ENCODE measurements around the gene LARGE2. TPM values are rescaled to one million over a fixed set of nuclear protein-coding genes. Genes with fewer than 3 reads are reported as not detected.

Gene LARGE2
- total RNA-seq, 2 experiments from 2014 or later, result 0.60 to 1.3 TPM

DNA sequence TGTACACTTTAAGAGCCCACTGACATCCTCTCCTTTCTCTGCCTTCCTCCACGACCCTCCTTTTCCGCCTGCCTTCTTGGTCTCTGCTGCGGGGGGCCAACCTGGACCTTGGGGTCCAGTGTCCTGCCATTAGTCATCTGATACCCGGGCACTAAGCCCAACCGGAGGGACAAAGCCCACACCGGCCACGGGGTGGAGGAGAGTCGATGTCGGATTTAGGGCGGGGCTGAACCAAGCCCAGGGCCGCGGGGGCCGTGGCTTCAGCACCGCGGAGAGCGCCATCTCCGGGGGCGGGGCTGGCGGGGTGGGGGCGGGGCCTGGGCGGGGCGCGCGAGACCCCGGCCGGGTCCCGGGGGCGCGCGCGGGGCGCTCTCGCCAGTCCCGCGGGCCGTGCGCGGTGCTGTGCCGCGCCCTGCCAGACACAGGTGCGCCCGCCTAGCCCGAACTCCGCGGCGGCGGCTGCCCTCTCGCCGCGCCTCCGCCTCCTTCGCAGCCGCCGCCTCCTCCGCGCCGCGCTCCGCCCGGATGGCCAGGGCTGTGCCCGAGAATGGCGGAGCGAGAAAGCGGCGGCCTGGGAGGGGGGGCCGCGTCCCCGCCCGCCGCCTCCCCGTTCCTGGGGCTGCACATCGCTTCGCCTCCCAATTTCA, 37.1 kb upstream of the LARGE2 start, which contains the start of gene MAPK8IP1:
Gene MAPK8IP1, plus strand, starts transcription at position 378 of the 647 bp plus-strand sequence. Its CDS starts 170 bp downstream, at position 548.
- H2AFZ ChIP-seq (ENCODE audit: low read length), result no peak within 1 kb of the TSS
- no peaks in the 10 kb centered on the region for H3K4me1 ChIP-seq (ENCODE audit: insufficient read depth, low read length, poor library complexity, severe bottlenecking)
- no peaks in the 10 kb centered on the region for H3K9me2 ChIP-seq (ENCODE audit: insufficient read depth, low read length)
- H3K4me3 ChIP-seq (ENCODE audit: low read depth, low read length, poor library complexity, severe bottlenecking), result peak within 1 kb of the TSS; percentile 57
- H3K27ac ChIP-seq (ENCODE audit: low read depth, low read length, poor library complexity, severe bottlenecking), result no peak within 1 kb of the TSS
- DNase-seq (ENCODE audit: low spot score), result peak; percentile 59
- no peaks in the 10 kb centered on the region for H4K20me1 ChIP-seq (ENCODE audit: insufficient read depth, low read length)
- POLR2A ChIA-PET, result no interaction called here
- H3K4me2 ChIP-seq (ENCODE audit: low read length), result peak within 1 kb of the TSS; percentile 83
- no peaks in the 10 kb centered on the region for H3K9me3 ChIP-seq (ENCODE audit: low read length)
- no peaks in the 10 kb centered on the region for H3K79me2 ChIP-seq (ENCODE audit: insufficient read depth, low read depth, low read length)
- intact Hi-C loops (cut with micrococcal nuclease; ENCODE audit: unreplicated experiment), result no loop called here
- H3K36me3 ChIP-seq (ENCODE audit: insufficient read depth, low read length), result no peaks in the 10 kb centered on the region
- no TSS peak for BruUV-seq (replicated peaks)
- CTCF ChIA-PET (ENCODE audit: unreplicated experiment), result no interaction called here
- TF ChIP-seq EZH2phosphoT487 (IDR thresholded peaks at IDR 0.05; ENCODE audit: borderline replicate concordance, low read depth, low read length), result no peak
- TF ChIP-seq, protein P1, sequence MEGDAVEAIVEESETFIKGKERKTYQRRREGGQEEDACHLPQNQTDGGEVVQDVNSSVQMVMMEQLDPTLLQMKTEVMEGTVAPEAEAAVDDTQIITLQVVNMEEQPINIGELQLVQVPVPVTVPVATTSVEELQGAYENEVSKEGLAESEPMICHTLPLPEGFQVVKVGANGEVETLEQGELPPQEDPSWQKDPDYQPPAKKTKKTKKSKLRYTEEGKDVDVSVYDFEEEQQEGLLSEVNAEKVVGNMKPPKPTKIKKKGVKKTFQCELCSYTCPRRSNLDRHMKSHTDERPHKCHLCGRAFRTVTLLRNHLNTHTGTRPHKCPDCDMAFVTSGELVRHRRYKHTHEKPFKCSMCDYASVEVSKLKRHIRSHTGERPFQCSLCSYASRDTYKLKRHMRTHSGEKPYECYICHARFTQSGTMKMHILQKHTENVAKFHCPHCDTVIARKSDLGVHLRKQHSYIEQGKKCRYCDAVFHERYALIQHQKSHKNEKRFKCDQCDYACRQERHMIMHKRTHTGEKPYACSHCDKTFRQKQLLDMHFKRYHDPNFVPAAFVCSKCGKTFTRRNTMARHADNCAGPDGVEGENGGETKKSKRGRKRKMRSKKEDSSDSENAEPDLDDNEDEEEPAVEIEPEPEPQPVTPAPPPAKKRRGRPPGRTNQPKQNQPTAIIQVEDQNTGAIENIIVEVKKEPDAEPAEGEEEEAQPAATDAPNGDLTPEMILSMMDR (conservative IDR thresholded peaks at IDR 0.05; ENCODE audit: low read length), result no peak

DNA sequence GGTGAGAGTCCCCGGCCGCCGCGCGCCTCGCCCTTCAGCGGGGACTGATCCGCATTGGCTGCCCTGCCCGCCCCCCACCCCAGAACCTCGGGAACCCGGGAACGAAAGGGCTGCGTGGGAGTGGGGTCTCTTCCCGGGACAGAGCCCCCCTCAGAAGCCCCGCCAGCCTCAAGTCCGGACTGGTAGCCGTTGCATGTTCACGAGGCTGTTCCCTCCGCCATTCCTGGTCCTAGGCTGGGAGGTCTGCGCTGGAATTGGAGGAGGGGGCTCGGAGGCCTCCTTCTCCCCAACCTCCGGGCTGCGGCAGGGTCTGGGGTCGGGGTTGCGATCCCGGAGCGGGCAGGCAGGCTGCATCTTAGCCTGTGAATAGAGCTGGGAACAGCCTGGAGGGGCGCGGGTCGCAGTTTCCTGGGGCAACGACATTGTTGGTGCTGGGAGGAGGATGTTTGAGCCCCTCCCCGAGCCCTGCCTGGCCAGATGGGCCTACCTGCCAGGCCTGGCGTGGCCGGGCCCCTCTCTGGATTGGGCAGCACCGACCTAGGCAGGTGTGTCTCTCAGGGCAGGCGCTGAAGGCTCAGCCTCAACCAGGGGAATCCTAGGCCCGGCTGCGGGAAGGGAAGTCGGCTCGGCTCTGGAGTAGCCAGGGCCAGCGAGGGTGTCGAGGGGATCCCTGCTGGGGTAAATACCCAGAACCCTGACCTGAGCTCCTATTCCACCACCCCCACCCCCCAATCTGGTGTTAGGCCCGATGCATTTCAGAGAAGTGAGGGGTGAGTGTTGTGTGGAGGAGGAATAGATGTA, 36.3 kb upstream of the LARGE2 start:
- Histone ChIP-seq H3K4me3 (ENCODE audit: low read depth, low read length, poor library complexity, severe bottlenecking) (peak overlapping the region; percentile 41), H2AFZ (ENCODE audit: low read length) (no peak overlapping the region), H3K9me2 (ENCODE audit: insufficient read depth, low read length) (no peaks in the 10 kb centered on the region), H3K4me1 (ENCODE audit: insufficient read depth, low read length, poor library complexity, severe bottlenecking) (no peaks in the 10 kb centered on the region), H3K9me3 (ENCODE audit: low read length) (no peaks in the 10 kb centered on the region), H3K27ac (ENCODE audit: low read depth, low read length, poor library complexity, severe bottlenecking) (no peak overlapping the region), H3K79me2 (ENCODE audit: insufficient read depth, low read depth, low read length) (no peaks in the 10 kb centered on the region), H4K20me1 (ENCODE audit: insufficient read depth, low read length) (no peaks in the 10 kb centered on the region), H3K4me2 (ENCODE audit: low read length) (peak overlapping the region; percentile 56), H3K36me3 (ENCODE audit: insufficient read depth, low read length) (no peaks in the 10 kb centered on the region)
- DNase-seq (ENCODE audit: low spot score), result no peak
- intact Hi-C loops (cut with micrococcal nuclease; ENCODE audit: unreplicated experiment), result no loop called here
- CTCF ChIA-PET (ENCODE audit: unreplicated experiment), result no interaction called here
- BruUV-seq (replicated peaks), result no TSS peak
- POLR2A ChIA-PET, result no interaction called here
- TF ChIP-seq EZH2phosphoT487 (IDR thresholded peaks at IDR 0.05; ENCODE audit: borderline replicate concordance, low read depth, low read length), result no peak
- TF ChIP-seq, protein P1 (conservative IDR thresholded peaks at IDR 0.05; ENCODE audit: low read length), result no peak

Data from OCI-LY7 (cell line).